AG04449 (cell line): Measurements from ENCODE around the gene NOD1.
A peak's percentile ranks its signal among the peaks of the same experiment; 100 is the strongest.

Experiments used
- CTCF ChIA-PET: fragments of 350-600 bp; formaldehyde crosslinking; extraction: SDS; loops from one replicate; lab custom pipeline; 2021; ENCODE audit warnings: antibody characterized with exemption; lab: Yijun Ruan, JAX
- POLR2A ChIA-PET: fragments of 400-600, 350-600 bp; formaldehyde crosslinking; extraction: SDS; loops from one replicate; lab custom pipeline; 2020; ENCODE audit warnings: antibody characterized with exemption, inconsistent platforms; lab: Yijun Ruan, JAX
- DNase-seq: peaks from one replicate; pipeline ENCODE4 v3.0.0-alpha.2; 2010; ENCODE audit warnings: low read depth, low spot score
- H3K4me3 ChIP-seq: 2 replicates; pipeline ENCODE4 v1.5.1; 2011; ENCODE audit warnings: low read depth, mild to moderate bottlenecking, control low read depth, low read length
- CTCF ChIP-seq: IDR thresholded peaks from one replicate; pipeline ENCODE4 v1.5.1; 2011; ENCODE audit warnings: mild to moderate bottlenecking, moderate library complexity, low read length, control low read depth, inconsistent platforms; ENCODE audit not compliant: insufficient read depth; ENCODE audit errors: missing control alignments

Gene NOD1

GRCh38 chr7:30446266-30446665, 32.3 kb downstream of the NOD1 start:
- CTCF ChIA-PET: interaction anchor here (0.9 kb wide), 1 partner anchor 12 kb away, joined by 3 read pairs; no protein-coding TSS in a partner anchor
- TF ChIP-seq CTCF: no peak
- H3K4me3 ChIP-seq: no peak overlapping the region
- POLR2A ChIA-PET: no interaction called here
- DNase-seq: no peak

GRCh38 chr7:30445770-30446169, 32.8 kb downstream of the NOD1 start:
- DNase-seq: no peak
- POLR2A ChIA-PET: no interaction called here
- peak; percentile 10 for TF ChIP-seq CTCF
- no peak overlapping the region for H3K4me3 ChIP-seq
- CTCF ChIA-PET: no interaction called here

- no peak overlapping the region for H3K4me3 ChIP-seq
- POLR2A ChIA-PET: no interaction called here
- TF ChIP-seq CTCF: no peak
- CTCF ChIA-PET: interaction anchor here (0.8 kb wide), 1 partner anchor 31 kb away, joined by 3 read pairs; no protein-coding TSS in a partner anchor
- DNase-seq: no peak
Observed at GRCh38 chr7:30437823-30438574, 40.6 kb downstream of the NOD1 start.

- no peak for DNase-seq
- CTCF ChIA-PET: no interaction called here
- POLR2A ChIA-PET: no interaction called here
- TF ChIP-seq CTCF: no peak
- no peak overlapping the region for H3K4me3 ChIP-seq
Observed at GRCh38 chr7:30436518-30436917, 42.1 kb downstream of the NOD1 start.

GRCh38 chr7:30436046-30436445, 42.5 kb downstream of the NOD1 start:
- no peak for TF ChIP-seq CTCF
- CTCF ChIA-PET: no interaction called here
- POLR2A ChIA-PET: no interaction called here
- DNase-seq: no peak
- no peak overlapping the region for H3K4me3 ChIP-seq

GRCh38 chr7:30434140-30434799, 44.3 kb downstream of the NOD1 start:
- CTCF ChIA-PET: no interaction called here
- H3K4me3 ChIP-seq: no peak overlapping the region
- DNase-seq: no peak
- TF ChIP-seq CTCF: no peak
- POLR2A ChIA-PET: no interaction called here
